HG02885 (cell line): Measurements from ENCODE around the gene TP53INP2.
"Not testable (repeated sequence)": the region's sequence is repeated elsewhere in the genome, so short reads cannot be mapped to it uniquely, and the experiment has no call there.

Source experiments
- ATAC-seq: cut with Tn5 transposase; IDR thresholded peaks from one replicate; pipeline ENCODE4 v1.9.1; 2021; ENCODE audit warnings: mild to moderate bottlenecking; ENCODE audit not compliant: unreplicated experiment, poor library complexity

The TP53INP2 gene

GRCh38 chr20:34719242-34720017, 15.3 kb downstream of the TP53INP2 start:
- peak; percentile 90 for ATAC-seq

- ATAC-seq, result no peak
These were observed 16.1 kb downstream of the TP53INP2 start for GRCh38 chr20:34720266-34720665.

- not testable (repeated sequence) for ATAC-seq
These were observed 18.4 kb downstream of the TP53INP2 start for GRCh38 chr20:34722560-34722959.

GRCh38 chr20:34724172-34724571, 20.0 kb downstream of the TP53INP2 start:
- no peak for ATAC-seq

GRCh38 chr20:34729416-34729815, 25.3 kb downstream of the TP53INP2 start:
- ATAC-seq, result no peak

- no peak for ATAC-seq
These were observed 28.4 kb downstream of the TP53INP2 start for GRCh38 chr20:34732523-34732922.

- no peak for ATAC-seq
These were observed 32.1 kb downstream of the TP53INP2 start for GRCh38 chr20:34736106-34736735.

- no peak for ATAC-seq
These were observed 38.9 kb downstream of the TP53INP2 start for GRCh38 chr20:34743039-34743438.

- no peak for ATAC-seq
These were observed 40.2 kb downstream of the TP53INP2 start for GRCh38 chr20:34744340-34744739.

GRCh38 chr20:34744847-34745246, 40.7 kb downstream of the TP53INP2 start:
- ATAC-seq, result no peak

- no peak for ATAC-seq
These were observed 42.5 kb downstream of the TP53INP2 start for GRCh38 chr20:34746674-34747073.

GRCh38 chr20:34747479-34747878, 43.3 kb downstream of the TP53INP2 start:
- no peak for ATAC-seq

GRCh38 chr20:34748709-34749108, 44.6 kb downstream of the TP53INP2 start:
- no peak for ATAC-seq

- ATAC-seq, result no peak
These were observed 46.3 kb downstream of the TP53INP2 start for GRCh38 chr20:34750484-34750883.

- no peak for ATAC-seq
These were observed 47.3 kb downstream of the TP53INP2 start for GRCh38 chr20:34751453-34751852.

GRCh38 chr20:34753706-34754461, 49.7 kb downstream of the TP53INP2 start:
- ATAC-seq, result no peak

- ATAC-seq, result no peak
These were observed 50.5 kb downstream of the TP53INP2 start for GRCh38 chr20:34754611-34755010.

GRCh38 chr20:34755367-34755766, 51.2 kb downstream of the TP53INP2 start:
- ATAC-seq, result no peak

GRCh38 chr20:34762031-34762555, 57.9 kb downstream of the TP53INP2 start:
- ATAC-seq, result no peak
